ENCODE measurements around the gene GTF2A2.
A peak's percentile ranks its signal among the peaks of the same experiment; 100 is the strongest.

- TF ChIP-seq CTCF (conservative IDR thresholded peaks at IDR 0.05): peak; percentile 44
- no peak for TF ChIP-seq ZFX (IDR thresholded peaks at IDR 0.05)
Measured at GRCh38 chr15:59642351-59642750, 15.0 kb downstream of the GTF2A2 start.

All from C4-2B (cell line).